ENCODE data around the gene SUPT6H.
"Not testable (repeated sequence)": the region's sequence is repeated elsewhere in the genome, so short reads cannot be mapped to it uniquely, and the experiment has no call there.

Gene SUPT6H

DNA sequence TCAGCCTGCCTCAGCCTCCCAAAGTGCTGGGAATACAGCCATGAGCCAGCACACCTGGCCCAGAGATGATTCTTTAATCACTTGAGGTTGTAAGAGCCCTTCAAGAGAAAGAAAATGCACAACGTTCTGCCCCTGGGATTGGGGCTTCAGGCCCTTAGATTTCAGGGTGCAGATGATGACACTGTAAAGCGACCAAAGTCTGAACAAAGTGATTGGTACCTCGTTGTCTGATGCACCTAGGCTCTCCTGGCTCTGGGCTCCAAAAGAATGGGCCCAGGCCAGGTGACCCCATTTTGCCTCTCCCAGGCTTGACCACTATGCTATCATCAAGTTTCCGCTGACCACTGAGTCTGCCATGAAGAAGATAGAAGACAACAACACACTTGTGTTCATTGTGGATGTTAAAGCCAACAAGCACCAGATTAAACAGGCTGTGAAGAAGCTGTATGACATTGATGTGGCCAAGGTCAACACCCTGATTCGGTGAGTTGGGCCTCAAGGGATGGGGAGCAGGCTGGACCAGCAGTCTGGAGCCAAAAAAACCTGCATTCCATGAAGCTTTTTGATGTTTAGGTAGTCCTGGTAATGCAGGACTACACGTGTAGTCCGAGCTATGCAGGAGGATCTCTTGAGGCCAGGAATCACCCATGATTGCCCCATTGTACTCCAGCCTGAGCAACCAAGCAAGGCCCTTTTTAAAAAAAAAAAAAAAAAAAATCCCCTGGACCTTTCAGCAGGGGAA, 60.6 kb downstream of the SUPT6H start:
- no peak for DNase-seq

DNA sequence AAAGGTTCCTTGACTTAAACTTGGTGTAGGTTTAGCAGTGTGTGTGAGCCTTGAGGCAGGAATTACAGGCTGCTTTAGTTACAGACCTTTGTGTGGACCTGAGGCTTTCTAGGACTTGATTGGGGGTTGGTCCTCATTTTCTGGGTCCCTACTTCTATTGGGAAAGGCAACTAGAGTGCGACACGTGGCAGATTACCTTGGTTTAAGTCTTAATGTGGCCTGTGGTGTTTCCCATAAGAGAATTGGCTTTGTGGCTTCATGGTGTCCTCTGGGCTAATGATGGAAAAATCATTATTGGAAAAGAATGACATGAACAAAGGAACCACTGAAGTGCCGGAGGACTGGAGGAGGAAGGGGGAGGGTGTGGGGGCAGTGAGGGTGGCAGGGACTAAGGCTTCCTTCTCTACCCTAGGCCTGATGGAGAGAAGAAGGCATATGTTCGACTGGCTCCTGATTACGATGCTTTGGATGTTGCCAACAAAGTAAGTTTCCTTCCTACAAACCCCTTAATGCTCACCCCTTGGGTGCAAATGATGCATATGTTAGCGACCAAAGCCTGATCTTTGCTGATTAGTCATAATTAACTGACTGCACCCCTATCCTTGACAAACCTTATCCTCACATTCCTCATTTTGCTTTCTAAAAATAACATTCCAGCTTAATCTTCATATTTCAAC, 61.3 kb downstream of the SUPT6H start:
- no peak for DNase-seq

DNA sequence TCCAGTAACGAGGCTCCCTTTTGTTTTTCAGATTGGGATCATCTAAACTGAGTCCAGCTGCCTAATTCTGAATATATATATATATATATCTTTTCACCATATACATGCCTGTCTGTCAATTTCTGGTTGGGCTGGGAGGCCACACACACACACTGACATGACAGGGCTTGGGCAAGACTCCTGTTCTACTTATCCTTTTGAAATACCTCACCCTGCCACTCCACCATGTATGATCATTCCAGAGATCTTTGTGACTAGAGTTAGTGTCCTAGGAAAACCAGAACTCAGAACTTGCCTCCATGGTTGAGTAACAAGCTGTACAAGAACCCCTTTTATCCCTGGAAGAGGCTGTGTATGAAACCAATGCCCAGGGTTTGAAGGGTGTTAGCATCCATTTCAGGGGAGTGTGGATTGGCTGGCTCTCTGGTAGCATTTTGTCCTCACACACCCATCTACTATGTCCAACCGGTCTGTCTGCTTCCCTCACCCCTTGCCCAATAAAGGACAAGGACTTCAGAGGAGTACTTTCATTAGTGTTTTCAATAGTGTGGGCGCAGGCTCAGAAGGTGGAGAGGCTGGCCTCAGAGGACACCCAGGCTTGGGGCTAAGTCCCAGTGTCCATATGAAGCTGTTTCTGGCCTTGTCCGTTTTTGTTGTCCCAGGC, 62.0 kb downstream of the SUPT6H start:
- not testable (repeated sequence) for DNase-seq

DNA sequence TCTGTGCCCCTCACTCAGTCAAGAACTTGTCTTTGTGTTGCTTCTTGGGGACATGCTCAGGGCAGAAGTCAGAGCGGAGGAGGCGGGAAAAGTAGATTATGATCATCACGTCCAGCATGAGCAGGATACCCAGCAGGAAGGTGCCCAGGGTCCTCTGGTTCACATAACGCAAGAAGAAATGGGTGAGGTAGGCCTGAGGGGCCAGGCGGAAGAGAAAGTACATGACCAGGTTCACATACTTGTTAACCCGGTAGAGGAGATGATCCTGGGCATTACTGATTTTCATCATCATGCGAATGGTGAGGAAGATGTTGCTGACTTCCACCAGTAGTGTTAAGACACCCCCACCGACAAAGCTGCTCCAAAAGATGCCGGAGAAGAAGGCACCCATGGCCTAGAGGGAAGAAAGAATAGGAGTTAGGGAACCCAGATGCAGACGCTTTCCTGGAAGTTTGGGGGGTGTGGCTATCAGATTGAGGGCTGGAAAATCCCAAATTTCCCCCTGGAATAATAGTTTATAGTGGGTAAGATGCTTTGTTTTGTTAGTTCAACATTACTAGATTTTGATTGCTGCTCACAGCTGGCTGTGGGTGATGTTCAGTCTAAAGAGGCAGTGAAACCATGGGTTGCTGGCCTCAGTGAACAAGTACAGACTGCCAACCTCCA, 62.6 kb downstream of the SUPT6H start:
- no peak for DNase-seq

DNA sequence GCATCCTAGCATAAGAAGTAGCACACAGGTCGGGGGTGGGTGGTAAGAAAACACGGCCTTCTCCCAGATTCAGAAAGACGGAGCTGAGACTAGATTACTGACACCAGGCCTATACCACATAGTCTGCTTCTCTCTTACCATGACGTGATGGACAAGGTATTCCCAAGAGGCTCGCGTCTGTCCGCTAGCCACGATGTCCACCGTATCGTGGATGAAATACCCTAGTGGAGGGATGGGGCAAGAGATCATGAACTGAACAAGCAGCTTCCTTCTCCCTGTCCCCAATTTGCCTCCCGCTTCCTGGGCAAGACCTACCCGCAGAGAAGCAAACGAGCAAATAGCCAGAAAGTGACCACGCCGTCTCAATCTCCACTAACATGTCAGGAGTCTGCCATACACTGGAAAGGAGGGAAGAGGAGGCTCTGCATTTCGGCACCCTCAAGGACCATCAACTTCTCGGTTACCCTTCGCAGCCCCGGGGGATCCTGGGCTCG, 63.2 kb downstream of the SUPT6H start:
- DNase-seq = peak; percentile 62

DNA sequence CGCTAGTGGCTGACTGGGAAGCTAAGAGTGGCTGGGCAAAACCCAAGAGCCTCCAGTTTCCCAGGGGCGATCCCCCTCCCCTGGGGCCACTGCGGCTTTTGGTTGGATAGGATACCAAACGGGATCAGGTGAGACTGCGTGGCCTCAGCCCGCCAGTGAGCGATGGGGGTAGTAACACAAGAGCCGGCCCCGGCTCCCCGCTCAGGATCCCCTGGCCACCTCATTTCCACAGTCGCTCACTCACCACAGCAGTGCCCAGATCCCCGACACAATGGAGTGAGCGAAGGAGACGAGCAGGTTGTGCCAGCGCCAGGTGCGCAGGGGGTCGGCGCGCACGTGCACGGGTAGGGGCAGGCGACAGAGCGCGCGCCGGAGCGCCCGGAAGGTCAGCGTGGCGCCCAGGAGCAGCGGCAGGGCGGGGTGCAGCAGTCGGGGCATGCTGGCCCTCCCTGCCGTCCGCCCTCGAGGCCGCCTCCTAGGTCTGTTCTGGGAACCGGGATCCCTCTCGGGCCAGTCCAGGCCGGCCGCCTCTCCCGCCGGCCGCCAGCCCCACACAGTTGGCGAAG, 63.7 kb downstream of the SUPT6H start:
- DNase-seq = no peak

DNA sequence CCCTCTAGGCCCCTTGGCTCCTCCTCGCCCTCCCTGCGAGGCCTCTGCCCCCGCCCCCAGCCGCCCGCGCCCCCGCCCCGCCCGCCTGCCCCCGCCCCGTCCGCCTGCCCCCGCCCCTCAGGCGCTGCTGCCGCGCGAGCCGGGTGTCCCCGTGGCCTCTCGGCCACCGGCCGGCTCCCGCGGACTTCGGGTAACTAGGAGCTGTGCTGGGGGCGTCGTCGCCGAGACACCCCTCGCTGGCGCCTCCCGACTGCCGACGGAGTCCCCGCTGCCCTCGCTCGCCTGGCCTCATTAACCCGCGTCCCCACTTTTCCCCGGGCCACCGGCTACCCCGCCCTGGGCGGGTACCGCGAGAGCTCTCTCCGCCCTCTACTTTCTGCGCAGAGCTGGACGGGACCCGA, 64.2 kb downstream of the SUPT6H start, which contains the start of gene TLCD1:
TLCD1 (minus strand) TSS at position 8 of the 401 bp plus-strand sequence. CDS start 136 bp downstream, outside the sequence.
- DNase-seq = no peak

DNA sequence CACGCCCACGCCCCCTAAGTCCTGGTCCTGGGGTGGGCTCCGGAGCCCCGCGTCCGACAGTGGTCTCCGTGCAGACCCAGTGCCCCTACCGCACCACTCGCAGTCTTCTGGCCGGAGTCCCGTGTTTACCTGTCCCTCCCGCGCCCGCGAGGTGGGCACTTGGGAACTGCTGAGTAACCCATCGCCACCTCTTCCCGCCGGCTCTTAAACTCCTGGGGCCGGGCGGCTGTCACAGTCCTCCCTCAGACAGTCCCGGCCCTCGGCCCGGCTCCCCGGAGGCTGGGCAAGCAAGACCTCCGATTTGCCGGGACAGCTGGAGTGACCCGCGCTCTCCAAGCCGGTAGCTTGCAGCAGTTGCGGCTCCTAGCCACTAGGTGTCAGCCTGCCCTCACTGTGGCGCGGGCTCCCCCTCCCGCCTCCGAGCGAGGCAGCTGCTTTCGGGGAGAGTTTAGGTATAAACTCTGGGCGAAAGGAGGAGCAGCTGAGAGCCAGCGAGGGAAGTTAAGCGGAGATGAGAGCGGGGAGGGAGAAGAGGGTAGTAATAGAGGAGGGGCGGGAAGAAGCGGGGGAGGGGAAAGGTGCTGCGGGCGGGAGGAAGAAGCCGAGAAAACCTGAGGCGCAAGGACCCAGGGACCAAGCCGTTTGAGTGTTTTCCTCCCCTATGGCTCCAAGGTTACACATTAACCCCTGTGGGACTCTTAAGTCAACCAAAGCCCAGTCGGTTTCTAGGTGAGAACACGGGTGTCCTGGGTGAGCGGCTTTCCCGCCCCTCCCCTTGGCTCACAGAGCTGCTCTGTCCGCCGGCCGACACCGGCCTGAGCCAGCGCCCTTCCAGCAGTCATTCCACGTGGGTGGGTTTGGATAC, 64.9 kb downstream of the SUPT6H start:
- DNase-seq = peak; percentile 50

DNA sequence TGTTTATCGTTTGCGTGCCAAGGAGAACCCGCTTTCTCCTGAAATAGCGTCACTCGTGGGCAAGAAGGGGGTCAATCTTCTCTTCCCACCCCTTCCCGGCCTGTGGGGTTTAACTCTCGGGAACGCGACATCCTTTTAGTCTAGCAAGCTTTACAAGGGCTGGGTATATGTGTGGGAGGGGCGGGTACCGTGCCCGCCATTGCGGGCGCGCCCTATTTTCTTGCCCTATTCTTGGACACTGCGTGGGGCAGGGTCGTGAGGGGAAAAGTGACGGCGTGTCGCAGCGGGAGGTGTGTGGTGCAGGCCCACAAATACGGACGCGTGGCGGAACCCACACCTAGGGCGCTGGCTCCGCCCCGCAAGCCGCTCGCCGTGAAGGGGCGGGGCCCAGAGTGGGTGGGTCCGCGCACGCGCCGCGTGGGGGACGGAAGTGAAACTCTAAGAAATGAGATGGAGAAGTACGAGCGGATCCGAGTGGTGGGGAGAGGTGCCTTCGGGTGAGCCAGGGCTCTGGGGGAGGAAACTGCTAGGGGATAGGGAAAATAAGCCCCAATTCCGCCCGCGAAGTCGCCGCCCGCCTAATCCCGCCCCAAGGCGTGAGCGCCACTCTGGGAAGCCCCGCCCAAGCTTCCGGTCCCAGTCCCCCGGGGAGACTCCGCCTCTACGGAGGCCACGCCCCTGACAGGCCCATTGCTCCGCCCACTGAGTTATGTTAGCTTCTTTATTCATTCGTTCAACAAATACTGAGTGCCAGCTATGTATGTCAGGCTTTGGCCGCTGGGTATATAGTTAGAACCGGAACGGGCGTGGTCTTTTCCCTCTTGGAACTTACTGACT, 66.6 kb downstream of the SUPT6H start, which contains the start of gene NEK8:
NEK8 (plus strand) TSS at position 425 of the 837 bp plus-strand sequence; CDS start at position 451, 26 bp downstream.
- DNase-seq = peak; percentile 97

DNA sequence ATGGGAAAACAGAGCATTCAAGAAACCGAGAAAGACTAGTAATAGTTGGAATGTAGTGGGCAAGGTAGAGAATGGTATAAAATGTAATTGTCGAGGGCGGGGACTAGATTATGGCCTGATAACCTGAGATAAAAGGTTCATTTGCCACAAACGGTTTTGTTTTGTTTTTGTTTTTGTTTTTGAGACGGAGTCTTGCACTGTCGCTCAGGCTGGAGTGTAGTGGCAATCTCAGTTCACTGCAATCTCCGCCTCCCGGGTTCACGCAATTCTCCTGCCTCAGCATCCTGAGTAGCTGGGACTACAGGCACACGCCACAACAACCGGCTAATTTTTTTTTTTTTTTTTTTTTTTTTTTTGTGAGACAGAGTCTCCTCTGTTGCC, 67.9 kb downstream of the SUPT6H start:
- DNase-seq = no peak

DNA sequence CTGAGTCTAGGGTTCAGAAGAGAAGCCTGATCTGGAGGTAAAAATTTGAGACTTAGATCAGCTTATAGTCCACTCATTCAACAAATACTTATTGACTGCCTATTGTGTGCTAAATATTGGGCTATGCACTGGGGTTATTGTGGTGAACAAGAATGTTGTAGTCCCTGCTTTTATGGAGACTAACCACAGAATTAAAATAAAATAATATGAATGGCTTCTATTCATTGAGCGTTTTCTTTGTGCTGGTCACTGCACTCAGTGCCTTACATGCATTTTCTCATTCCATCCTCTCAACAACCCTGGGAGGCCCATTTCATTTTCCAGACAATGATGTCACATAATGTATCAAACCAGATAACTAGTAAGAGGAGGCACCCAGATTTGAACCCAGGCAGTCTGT, 71.3 kb downstream of the SUPT6H start:
- no peak for DNase-seq

DNA sequence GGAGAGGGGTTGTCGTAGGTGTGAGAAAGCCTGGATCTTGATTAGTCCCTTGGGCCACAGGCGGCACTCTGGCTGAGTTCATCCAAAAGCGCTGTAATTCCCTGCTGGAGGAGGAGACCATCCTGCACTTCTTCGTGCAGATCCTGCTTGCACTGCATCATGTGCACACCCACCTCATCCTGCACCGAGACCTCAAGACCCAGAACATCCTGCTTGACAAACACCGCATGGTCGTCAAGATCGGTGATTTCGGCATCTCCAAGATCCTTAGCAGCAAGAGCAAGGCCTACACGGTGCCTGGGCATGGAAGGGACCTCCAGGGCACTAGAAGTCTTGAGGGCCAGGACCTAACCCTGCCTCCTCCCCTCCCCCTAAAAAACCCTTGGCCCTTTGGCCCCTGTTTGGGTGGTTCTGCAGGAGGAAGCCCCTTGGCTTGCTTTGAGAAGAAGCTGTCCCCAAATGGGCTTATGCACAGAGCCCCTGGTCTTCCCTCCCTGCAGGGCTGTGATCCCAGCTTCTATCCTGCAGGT, 72.8 kb downstream of the SUPT6H start:
- no peak for DNase-seq

DNA sequence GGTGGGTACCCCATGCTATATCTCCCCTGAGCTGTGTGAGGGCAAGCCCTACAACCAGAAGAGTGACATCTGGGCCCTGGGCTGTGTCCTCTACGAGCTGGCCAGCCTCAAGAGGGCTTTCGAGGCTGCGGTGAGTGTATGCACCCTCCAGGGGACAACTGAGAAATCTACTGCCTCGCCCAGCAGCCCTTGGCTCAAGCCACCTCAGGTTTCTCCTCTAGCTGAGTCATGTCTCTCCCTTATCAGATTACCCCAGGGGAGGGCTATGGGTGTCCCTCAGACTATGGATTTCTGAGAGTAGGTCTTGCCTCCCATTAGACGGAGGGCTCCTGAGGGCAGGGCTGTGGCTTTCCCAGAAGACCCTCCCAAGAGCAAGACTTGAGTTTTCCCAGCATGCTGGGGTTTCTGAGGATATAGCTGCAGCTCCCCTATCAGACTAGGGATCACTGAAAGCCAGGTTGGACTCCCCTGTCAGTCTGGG, 73.3 kb downstream of the SUPT6H start:
- no peak for DNase-seq

DNA sequence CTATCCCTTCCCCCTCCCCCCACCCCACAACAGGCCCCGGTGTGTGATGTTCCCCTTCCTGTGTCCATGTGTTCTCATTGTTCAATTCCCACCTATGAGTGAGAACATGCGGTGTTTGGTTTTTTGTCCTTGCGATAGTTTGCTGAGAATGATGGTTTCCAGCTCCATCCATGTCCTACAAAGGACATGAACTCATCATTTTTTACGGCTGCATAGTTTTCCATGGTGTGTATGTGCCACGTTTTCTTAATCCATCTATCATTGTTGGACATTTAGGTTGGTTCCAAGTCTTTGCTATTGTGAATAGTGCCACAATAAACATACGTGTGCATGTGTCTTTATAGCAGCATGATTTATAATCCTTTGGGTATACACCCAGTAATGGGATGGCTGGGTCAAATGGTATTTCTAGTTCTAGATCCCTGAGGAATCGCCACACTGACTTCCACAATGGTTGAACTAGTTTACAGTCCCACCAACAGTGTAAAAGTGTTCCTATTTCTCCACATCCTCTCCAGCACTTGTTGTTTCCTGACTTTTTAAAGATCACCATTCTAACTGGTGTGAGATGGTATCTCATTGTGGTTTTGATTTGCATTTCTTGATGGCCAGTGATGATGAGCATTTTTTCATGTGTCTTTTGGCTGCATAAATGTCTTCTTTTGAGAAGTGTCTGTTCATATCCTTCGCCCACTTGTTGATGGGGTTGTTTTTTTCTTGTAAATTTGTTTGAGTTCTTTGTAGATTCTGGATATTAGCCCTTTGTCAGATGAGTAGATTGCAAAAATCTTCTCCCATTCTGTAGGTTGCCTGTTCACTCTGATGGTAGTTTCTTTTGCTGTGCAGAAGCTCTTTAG, 74.1 kb downstream of the SUPT6H start:
- DNase-seq = not testable (repeated sequence)

DNA sequence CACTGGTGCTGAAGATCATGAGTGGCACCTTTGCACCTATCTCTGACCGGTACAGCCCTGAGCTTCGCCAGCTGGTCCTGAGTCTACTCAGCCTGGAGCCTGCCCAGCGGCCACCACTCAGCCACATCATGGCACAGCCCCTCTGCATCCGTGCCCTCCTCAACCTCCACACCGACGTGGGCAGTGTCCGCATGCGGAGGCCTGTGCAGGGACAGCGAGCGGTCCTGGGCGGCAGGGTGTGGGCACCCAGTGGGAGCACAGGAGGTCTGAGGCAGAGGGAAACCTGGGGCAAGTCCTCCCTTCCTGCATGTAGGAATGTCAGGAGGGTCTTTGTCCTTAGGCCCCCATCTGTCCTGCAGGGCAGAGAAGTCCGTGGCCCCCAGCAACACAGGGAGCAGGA, 75.3 kb downstream of the SUPT6H start:
- no peak for DNase-seq

DNA sequence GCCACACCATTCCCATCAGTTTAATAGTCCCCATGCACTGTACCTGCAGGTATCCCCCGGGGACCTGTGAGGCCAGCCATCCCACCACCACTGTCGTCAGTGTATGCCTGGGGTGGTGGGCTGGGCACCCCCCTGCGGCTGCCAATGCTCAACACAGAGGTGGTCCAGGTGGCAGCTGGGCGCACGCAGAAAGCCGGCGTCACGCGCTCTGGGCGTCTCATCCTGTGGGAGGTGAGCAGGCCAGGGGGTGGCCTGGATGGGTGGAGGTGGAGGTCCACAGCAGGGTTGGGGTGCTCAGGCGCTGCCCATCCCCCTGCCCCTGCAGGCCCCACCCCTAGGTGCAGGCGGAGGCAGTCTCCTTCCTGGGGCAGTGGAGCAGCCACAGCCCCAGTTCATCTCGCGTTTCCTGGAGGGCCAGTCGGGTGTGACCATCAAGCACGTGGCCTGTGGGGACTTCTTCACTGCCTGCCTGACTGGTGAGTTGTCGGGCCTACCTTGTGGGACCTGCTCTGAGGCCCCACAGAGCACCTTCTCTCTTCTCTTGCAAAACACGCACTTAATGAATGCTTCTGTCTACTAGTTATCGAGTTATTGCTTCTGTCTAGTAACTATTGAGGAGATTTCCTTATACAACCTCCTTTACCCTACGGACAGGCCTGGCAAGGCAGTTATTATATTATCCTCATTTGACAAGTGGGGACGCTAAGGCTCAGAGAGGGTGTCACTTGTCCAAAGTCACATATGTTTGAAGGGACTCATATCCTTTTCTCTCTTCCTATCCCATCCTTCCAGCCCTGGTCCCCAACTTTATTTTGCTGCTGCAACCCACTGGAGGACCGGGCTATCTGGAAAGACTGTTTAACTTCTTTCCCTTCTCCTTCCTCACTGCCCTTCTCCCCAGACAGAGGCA, 76.0 kb downstream of the SUPT6H start:
- DNase-seq = no peak

DNA sequence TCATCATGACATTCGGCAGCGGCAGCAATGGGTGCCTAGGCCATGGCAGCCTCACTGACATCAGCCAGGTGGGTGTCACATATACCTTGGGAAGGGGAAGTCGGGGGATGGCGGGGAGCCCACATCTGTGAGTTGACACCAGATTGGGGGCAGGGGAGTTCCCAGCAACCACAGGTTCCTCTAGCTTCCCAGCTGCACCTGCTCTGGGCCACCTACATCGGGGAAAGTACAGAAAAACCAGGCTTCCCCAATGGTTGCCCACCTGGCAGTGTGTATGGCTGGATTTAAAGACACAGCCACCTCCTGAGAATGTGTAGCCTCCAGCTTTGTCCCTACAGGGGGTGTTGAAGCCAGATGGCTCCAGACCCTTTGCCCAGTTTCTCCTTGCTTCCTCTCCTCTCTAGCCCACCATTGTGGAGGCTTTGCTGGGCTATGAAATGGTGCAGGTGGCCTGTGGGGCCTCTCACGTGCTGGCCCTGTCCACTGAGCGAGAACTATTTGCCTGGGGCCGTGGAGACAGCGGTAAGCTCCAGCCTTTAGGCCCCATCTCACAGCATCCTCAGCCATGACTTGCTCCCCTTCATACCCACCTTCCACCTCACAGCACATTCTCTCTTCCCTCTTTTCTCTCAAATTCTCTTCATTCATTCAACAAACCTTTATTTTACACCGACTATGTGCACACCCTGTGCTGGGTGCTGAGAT, 76.8 kb downstream of the SUPT6H start:
- no peak for DNase-seq
